Peyer's patch (tissue), 4 donors: ENCODE measurements around the gene FOXN4.

Experiments used
- CTCF ChIP-seq, 6 experiments: fragments of 450-650 bp in 4 of 6; fragments of 200-600 bp in 2 of 6; sonication (generic) in 1 of 6; IDR thresholded peaks; one replicate each; pipeline ENCODE4 v1.5.1; 2017 to 2019; ENCODE audit warnings: antibody characterized with exemption in 6 of 6, mild to moderate bottlenecking in 3 of 6, moderate library complexity in 1 of 6
- POLR2A ChIP-seq, 2 donors: fragments of 450-650 bp; IDR thresholded peaks; one replicate each; pipeline ENCODE4 v1.5.1; 2017; ENCODE audit warnings: antibody characterized with exemption in 2 of 2, mild to moderate bottlenecking in 2 of 2, moderate library complexity in 2 of 2

GRCh38 chr12:109292342-109292711, 16.8 kb downstream of the FOXN4 start:
- TF ChIP-seq CTCF (IDR thresholded peaks at IDR 0.05) = no peak
- TF ChIP-seq POLR2A (IDR thresholded peaks at IDR 0.05) = no peak
